ENCODE data around the gene SDHAF2.
"Not testable (repeated sequence)": the region's sequence is repeated elsewhere in the genome, so short reads cannot be mapped to it uniquely, and the experiment has no call there.

Gene SDHAF2

GRCh38 chr11:61429346-61429690 is 606 bp upstream of the SDHAF2 start:
- peak in 1 of 2 experiments; percentile 61 for DNase-seq

DNA sequence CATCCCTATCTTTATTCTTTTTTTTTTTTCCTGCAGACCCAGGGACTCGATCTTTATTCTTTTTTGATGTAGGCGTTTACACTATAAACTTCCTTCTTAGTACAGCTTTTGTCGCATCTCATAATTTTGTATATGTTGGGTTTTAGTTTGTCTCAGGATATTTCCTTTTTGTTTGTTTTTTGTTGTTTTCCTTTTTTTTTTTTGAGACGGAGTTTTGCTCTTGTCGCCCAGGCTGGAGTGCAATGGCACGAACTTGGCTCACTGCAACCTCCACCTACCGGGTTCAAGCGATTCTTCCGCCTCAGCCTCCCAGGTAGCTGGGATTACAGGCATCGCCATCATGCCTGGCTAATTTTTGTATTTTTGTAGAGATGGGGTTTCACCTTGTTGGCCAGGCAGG is 915 bp downstream of the SDHAF2 start:
- DNase-seq: not testable (repeated sequence)

- no peak for DNase-seq
Observed at GRCh38 chr11:61437496-61437895, 7.6 kb downstream of the SDHAF2 start.

GRCh38 chr11:61439615-61440014 is 9.7 kb downstream of the SDHAF2 start:
- DNase-seq: no peak

GRCh38 chr11:61442616-61443015 is 12.7 kb downstream of the SDHAF2 start:
- DNase-seq: no peak

GRCh38 chr11:61445516-61445915 is 15.6 kb downstream of the SDHAF2 start:
- DNase-seq: no peak

GRCh38 chr11:61446211-61446651 is 16.3 kb downstream of the SDHAF2 start:
- peak; percentile 87 to 91 for DNase-seq

DNA sequence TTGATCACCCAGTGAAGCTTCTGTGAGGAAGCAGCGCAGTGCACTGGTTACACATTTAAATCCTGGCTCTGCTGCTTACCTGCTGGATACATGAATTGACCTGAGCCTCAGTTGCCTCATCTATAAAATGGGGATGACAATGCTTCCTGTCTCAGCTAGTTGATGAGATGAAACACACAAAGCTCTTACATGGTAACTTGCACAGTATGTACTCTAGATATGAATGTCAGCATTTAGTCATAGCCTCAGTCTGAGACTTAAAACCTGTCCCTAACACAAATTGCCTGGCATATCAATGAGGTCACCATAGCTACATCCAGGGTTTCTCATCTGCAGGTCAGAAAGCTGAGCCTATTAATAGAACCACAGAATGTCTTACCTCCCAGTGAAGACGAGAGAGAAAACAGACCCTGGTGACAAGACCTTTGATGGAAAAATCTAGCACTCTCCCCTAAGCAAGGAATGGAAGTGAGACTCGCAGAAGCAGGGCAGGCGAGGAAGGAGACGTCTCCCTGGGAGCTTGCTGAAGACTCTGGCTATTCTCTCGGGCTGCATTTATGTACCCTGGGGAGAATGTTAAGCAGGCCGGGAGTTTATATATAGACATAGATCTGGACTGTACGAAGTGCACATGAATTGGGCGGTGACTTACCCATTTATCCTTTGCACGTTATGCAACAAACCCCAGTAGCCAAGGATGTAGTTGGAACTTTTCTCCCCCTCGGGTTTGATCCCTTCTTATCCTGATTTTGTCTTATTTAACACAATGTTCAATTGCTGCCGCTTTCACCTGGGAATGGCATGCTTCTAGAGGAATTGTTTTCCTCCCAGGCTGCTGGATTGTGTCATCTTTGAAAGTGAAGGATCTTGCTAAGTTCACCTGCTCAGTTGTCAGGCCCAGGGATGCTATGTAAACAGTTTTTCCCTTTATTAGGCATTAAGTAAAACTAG is 18.0 kb downstream of the SDHAF2 start:
- no peak for DNase-seq

GRCh38 chr11:61448552-61448927 is 18.6 kb downstream of the SDHAF2 start:
- DNase-seq: no peak

- no peak for DNase-seq
Observed at GRCh38 chr11:61452825-61453224, 22.9 kb downstream of the SDHAF2 start.

DNA sequence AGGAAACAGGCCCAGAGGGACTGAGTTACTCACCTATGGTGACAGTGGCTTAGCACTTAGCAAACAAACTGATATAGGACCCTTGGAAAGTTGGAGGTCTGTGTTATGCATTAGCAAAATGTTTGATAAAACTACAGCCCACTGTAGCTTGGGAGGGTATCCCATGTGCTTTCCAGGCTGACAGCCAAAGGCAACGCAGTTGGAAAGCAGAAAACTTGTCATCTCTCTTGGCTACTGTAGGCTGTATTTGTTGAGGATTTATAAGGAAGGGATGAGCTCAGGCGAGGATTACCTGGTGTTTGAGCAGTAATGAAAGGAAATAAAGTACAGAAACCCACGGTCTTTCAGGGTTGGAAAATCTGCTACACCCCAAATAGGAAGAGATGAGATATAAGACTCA is 23.8 kb downstream of the SDHAF2 start:
- peak in 1 of 2 experiments; percentile 18 for DNase-seq

DNA sequence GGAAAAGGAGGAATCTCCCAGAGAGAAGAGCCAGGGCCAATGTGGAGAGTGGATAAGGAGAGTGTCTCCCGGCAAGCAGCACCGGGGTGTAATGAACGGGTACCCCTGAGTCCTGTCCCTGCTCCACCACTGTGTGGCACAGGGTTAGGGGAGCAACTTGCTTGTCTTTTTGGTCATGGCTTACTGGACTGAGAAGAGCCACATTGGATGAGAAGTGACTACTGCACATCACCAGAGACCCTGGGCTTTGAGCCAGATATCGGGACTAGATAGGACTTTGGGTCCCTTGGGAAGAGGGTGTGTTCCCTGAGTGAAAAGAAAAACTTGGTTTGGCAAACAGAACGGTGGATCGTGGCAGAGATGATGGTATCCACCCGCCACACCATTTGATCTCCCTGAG is 24.6 kb downstream of the SDHAF2 start:
- DNase-seq: no peak

GRCh38 chr11:61460474-61460881 is 30.6 kb downstream of the SDHAF2 start:
- DNase-seq: peak; percentile 73 to 94

GRCh38 chr11:61460986-61461385 is 31.1 kb downstream of the SDHAF2 start:
- DNase-seq: no peak

- not testable (repeated sequence) for DNase-seq
Observed at GRCh38 chr11:61467602-61468001, 37.7 kb downstream of the SDHAF2 start.

DNA sequence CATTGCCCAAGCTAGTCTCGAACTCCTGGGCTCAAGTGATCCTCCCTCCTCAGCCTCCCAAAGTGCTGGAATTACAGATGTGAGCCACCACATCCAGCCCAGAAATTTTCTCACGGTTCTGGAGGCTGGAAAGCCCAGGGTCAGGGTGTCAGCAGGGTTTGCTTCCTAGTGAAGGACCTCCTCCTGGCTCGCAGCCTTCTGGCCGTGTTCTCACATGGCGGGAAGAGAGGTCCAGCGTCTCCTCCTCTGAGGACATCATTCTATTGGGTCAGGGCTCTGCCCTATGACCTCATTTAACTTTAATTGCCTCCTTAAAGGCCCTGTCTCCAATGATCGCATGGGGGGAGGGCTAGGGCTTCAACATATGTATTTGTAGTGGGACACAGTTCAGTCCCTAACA is 38.1 kb downstream of the SDHAF2 start:
- no peak for DNase-seq

GRCh38 chr11:61472282-61472681 is 42.4 kb downstream of the SDHAF2 start:
- DNase-seq: no peak

GRCh38 chr11:61472868-61473267 is 42.9 kb downstream of the SDHAF2 start:
- peak; percentile 75 to 91 for DNase-seq

GRCh38 chr11:61473370-61474012 is 43.6 kb downstream of the SDHAF2 start:
- no peak for DNase-seq

- no peak for DNase-seq
Observed at GRCh38 chr11:61474013-61474643, 44.2 kb downstream of the SDHAF2 start.

- DNase-seq: no peak
Observed at GRCh38 chr11:61475433-61475832, 45.5 kb downstream of the SDHAF2 start.

- DNase-seq: no peak
Observed at GRCh38 chr11:61476371-61476770, 46.4 kb downstream of the SDHAF2 start.

- no peak for DNase-seq
Observed at GRCh38 chr11:61477126-61477525, 47.2 kb downstream of the SDHAF2 start.

- peak in 1 of 2 experiments; percentile 48 for DNase-seq
Observed at GRCh38 chr11:61477727-61478148, 47.8 kb downstream of the SDHAF2 start.

All from NCI-H446 (cell line).